ENCODE results near the gene NUDT22.

GRCh38 chr11:64210301-64211020, 15.6 kb upstream of the NUDT22 start:
- TF ChIP-seq SPI1 (IDR thresholded peaks at IDR 0.05; ENCODE audit: low read depth, low read length) (no peak), POLR2AphosphoS5 (IDR thresholded peaks at IDR 0.05; ENCODE audit: low read depth, low read length) (no peak), POLR2A (IDR thresholded peaks at IDR 0.05; ENCODE audit: low read depth, low read length) (no peak), TAF1 (IDR thresholded peaks at IDR 0.05; ENCODE audit: low read depth, low read length) (no peak), PAX5 (IDR thresholded peaks at IDR 0.05; ENCODE audit: insufficient read depth, low read length, severe bottlenecking) (no peak), POU2F2 (IDR thresholded peaks at IDR 0.05; ENCODE audit: low read depth, low read length) (no peak)
